GM18517 (cell line): Measurements from ENCODE around the gene SYNM.
A peak's percentile ranks its signal among the peaks of the same experiment; 100 is the strongest.

Source experiments
- ATAC-seq: cut with Tn5 transposase; IDR thresholded peaks from one replicate; pipeline ENCODE4 v1.9.1; 2021; ENCODE audit warnings: mild to moderate bottlenecking, moderate library complexity; ENCODE audit not compliant: unreplicated experiment

Gene SYNM

DNA sequence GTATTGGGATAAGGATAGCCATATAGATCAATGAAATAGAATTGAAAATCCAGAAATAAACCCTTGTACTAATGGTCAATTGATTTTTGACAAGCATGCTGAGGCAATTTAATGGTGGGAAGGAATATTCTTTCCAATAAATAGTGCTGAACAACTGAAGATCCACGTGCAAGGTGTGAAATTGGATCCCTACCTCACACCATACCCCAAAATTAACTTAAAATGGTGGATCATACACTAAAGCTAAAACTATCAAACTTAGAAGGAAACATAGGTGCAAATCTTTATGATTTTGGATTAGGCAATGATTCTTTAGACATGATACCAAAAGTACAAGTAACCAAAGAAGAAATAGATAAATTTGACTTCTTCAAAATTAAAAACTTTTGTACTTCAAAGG lies 22.1 kb upstream of the SYNM start:
- ATAC-seq, result no peak

DNA sequence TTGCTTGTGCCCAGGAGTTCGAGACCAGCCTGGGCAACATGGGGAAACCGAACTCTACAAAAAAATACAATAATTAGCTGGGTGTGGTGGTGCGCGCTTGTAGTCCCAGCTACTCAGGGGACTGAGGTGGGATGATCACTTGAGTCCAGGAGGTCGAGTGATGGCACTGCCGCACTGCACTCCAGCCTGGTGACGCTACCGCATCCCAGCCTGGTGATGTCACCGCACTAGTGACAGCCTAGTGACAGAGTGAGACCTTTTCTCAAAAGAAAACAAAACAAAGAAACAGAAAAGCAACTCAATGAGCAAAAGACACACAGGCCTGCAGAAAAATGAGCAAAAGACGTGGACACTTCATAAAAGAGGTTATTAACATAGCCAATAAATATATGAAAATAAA lies 19.9 kb upstream of the SYNM start:
- no peak for ATAC-seq

DNA sequence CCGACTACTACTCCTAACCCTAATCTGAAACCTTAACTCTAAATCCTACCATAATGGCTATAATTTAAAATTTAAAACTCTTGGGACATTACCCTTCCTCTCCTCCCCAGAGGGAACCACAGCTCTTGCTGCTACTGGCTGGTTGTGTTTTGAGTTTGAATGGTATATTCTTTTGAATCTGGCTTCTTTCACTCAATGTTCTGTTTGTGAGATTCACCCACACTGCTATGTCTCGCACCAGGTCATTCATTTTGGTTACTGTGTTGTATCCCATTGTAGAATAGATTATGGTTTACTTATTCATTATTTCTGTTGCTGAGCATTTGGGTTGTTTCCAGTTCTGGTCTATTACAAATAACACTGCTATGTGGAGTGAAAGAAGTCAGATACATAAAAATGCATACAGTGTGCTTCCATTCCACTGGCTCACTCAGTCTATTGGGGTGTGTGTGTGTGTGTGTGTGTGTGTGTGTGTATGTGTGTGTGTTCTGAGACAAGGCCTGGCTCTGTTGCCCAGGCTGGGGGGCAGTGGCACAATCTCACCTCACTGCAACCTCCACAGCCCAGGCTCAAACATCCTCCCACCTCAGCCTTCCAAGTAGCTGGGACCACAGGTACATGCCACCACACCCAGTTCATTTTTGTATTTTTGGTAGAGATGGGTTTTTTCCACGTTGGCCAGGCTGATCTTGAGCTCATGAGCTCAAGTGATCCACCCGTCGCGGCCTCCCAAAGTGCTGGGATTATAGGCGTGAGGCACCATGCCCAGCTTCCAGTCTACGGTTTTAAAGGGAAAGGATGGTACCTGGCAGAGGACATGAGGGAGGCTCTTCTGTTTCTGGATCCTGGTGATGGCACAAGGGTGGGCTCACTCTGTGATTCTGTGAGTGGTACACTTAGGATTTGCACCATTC lies 19.2 kb upstream of the SYNM start:
- ATAC-seq, result no peak

DNA sequence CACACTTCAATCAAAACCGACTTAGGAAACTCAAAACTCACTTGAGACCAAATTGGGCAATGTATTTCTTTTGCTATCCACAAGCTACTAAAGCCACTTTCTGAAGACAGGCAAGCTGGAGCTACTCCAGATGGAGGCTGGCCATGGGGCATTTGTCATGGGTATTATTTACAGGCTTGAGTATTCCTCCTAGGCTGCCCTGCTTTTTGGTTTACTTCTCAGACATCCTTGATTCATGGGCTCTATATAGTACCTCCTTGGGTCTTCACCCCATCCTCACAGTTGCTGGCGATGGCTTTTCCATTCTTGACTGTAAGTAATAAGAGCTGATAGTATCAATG lies 18.6 kb upstream of the SYNM start:
- no peak for ATAC-seq

DNA sequence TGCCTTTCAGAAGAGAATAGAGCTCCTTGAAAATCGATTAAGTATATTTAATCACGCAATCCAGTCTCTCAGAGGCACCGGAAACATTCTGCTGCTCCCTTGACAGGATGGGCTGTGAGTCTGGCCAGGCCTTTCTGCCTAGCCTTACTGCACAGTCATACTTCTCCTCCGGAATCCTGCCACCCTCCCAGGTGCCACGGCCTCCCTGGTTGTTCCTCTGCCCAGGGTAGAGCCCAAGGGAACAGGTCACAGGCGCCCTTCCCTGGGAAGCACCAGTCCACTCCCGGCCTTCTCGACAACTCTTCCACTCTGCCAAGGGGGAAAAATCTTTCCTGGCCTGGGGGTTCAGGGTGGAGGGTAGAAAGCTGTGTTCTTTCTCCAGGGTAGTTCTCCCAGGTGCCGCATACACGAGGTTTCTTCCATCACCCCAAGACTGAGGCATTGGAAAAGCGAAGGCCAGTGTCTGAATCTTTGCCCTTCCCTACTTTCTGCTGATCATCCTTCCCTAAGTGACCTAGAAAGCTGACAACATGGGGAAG lies 17.4 kb upstream of the SYNM start:
- no peak for ATAC-seq

DNA sequence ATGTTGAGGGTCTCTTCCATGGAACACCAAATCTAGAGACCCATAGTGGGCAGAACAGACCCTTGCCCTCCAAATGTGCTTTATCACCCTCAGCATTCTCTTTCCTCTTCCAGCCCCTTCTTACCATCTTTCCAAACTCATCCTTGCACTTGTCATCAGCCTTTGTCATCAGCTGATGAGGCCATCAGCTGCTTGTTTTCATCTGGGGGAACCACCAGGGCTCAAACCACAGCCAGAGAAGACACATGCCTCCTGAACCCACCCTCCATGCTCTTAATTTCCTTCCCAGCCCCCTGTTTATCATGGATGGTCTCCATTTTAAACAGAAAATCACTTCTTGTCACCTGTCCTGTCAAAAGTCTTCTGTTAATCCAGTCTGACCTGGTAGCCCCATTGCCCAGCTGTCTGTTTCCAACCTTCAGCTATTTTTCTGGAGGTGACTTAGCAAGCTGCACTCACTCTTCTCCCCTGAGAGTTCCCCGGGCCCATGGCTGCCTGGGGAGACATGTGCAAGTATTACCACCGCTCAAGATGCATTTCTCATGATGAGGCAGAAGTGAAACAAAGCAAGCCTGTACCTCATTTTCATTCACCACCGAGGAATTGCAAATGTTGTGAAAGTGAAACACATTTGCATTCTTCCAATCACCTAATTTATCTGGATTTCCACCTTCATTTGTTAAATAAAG lies 14.7 kb upstream of the SYNM start:
- ATAC-seq, result peak; percentile 100

DNA sequence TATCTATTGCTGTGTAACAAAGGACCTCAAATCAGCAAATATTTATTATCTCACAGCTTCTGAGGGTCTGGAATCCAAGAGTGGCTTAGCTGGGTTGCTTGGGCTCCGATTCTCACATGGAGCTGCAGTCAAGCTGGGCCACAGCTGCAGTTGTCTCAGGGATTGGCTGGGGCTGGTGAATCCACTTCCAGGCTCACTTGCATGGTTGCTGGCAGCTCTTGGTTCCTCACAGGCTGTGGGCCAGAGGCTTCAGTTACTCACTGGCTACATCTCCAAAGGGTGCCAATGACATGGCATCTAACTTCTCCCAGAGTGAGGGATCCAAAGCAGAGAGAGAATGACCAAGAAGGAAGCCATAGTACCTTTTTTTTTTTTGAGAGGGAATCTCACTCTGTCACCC lies 13.9 kb upstream of the SYNM start:
- ATAC-seq, result no peak

DNA sequence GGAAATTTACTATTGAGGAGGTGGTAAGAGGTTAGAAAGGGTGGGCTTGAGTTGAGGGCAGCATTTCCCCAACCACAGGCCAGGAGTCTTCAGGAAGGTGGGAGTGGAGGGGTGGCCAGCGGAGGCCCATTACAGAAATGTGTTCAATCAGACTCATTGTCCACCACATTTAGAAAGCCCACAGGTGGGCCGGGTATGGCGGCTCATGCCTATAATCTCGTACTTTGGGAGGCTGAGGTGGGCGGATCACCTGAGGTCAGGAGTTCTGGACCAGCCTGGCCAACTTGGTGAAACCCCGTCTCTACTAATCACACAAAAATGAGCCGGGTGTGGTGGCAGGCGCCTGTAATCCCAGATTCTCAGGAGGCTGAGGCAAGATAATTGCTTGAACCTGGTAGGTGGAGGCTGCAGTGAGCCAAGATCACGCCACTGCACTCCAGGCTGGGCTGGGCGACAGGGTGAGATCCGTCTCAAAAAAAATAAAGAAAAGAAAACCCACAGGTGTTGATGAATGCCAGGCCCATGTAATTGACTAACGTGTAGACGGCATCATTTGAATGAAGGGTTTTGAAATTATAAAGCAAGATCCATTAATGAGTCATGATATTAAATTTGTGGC lies 12.2 kb upstream of the SYNM start:
- no peak for ATAC-seq

DNA sequence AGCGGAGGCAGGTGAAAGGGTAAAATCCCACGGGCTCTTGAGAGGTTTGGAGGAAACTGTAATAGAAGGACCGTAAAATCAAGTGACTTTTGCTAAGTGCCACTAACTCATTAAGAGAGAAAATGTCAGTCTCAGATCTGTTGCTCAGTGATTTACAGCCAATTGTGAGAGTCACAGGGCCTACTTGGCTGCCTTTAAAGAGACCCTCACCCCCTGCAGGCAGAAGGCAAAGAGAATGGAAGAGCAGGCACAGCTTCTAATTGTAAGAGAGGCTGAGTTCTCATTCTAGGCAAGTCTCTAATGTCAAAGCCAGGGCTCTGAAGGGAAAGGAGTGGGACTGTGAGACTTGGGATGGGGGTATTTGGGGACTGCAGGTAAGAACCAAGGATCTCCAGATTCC lies 9.3 kb upstream of the SYNM start:
- ATAC-seq, result no peak

DNA sequence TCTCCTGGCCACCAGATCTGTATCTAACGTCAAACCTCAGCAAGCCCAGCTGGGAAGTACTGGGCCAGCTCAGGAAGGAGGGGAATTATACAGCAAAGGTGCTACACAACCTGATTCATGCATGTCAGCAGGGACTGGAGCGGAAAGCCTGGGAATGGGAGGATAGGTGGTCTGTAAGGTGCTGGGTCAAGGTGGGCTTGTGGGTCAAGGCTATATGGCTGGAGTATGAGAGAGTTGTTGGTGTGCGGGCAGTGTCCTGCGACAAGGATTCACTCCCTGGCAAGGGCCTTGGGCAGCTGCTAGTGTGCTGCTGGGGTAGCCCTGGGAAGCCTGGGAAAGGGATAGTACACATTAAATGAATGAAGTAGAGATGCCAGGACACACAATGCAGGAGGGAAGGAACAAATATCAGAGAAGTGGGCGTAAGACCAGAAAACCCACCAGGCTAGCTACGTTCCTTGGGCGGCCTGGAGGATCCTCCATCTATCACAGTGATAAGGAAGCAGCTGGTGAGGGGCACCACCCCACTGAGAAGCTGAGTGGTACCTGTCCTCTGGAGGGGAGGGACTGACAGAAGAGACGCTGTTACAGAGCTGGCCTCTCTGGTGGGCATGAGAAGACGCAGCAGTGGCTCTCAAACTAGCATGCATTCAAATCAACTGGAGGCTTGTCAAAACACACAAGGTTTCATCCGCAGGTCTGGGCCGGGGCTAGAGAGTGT lies 8.5 kb upstream of the SYNM start:
- ATAC-seq, result no peak

DNA sequence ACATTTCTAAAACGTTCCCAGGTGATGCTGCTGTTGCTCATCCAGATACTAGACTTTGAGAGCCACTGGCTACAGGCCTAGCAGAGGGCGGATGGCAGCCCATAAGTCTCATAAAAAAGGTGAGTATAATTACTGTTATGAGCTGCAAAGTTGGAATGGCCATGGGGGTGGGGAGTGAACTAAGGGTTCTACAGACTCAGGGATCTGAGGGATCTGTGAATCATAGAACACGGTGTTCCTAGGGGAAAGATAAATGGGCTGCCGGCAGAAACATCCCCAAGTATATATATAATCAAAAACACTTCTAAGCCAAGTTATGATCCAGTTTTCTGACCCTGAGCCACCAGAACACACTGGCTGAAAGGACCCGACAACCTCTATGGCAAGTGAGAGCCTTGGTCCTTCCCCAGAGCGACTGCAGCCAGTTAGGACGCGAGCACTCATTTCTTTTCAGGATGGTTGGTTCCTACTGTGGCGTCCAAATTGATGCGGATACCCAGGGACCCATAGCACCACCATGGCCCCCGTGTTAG lies 7.9 kb upstream of the SYNM start:
- no peak for ATAC-seq

DNA sequence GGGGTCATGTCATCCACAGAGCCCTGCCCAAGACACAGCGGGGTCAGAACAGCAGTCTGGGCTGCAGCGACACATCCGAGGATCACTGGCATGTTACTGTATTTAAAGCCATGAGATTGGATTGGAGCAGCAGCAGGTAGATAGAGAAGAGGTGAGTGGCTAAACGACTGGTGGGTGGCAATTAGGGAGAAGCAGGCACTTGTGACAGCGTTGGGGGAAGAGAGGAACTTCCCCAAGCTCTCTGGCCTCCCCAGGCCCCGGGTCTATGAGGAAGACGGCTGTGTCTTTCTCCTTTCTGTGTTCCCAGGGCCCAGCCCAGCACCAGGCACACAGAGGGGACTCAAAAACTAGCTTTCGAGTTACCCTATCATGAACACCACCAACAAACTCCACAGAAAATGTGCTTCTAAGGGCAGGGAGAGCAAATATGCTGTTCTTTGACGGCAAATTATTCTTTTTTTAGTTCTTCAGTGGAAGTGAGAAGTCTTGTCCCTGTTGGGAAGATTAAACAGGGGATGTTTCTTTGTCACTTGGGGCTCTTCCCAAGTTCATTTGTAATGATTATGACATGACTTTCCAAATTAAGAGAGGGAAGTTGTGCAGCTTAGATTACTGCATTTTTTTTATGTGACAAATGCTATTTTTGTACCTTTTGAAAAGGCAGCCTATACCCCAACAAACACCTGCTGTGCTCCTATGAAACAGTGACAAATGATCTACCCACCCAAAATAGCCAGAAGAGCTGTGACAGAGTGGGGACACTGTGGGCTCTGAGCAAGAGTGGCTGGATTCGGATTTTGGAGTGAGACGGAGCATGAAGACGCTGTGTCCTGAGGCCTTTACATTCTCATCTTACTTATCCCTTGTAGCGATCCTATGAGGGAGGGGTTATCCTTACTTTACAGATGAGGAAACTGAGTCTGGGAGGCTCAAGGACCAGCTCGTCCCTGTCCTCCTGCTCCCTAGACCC lies 7.2 kb upstream of the SYNM start:
- no peak for ATAC-seq

DNA sequence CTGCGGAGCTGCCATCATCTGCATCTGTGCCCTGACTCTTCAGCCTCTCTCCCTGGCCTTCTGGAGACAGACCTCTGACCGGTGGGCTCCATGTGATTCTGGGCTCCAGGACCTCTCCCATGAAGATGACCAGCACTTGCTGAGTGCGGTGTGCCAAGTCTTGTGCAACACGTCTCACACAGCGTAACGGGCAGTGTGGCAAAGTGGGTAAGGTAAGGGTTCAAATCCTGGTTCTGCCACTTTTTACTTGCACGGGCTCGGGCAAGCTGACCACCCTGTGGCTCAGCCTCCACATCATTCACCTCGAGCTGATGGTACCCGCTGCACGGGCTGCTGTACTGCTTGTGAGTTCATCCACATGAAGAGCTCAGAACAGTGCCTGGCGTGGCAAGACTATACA lies 6.5 kb upstream of the SYNM start:
- ATAC-seq, result no peak

DNA sequence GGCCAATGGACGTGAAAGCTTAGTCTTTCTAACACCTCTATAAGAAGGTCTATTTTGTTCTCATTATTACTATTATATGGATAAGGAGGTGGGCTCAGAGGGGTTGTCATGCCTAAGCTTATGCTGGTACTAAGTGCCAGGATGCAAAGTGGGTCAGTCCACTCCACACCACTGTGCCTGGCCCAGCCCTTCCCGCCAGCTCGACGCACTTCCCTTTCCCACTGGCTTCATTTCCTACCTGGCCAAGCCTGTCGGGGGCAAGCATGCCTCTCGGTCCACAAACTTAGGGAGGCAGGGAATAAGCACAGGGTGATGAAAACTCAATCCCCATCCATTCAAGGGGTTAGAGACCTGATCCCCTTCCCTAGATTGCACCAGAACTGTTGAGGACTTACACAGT lies 5.9 kb upstream of the SYNM start:
- no peak for ATAC-seq

DNA sequence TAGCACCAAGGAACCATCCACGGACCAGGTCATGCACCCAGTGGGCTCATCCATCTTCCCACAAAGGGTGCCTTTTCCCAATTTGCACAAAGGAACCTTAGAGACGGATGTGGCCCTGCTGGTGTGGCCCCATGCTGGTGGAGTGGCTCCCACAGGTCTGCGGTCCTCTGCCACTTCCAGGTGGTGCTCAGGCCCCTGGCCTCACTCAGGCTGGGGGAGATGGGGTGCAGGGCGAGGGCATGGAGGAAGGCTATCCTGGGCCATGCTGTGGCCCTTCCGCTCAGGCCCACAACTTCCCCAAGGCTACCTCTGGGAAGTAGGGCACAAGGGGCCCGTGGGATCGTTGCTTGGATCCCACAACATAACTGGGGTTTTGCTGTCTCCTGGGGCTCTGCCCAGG lies 5.2 kb upstream of the SYNM start:
- no peak for ATAC-seq

DNA sequence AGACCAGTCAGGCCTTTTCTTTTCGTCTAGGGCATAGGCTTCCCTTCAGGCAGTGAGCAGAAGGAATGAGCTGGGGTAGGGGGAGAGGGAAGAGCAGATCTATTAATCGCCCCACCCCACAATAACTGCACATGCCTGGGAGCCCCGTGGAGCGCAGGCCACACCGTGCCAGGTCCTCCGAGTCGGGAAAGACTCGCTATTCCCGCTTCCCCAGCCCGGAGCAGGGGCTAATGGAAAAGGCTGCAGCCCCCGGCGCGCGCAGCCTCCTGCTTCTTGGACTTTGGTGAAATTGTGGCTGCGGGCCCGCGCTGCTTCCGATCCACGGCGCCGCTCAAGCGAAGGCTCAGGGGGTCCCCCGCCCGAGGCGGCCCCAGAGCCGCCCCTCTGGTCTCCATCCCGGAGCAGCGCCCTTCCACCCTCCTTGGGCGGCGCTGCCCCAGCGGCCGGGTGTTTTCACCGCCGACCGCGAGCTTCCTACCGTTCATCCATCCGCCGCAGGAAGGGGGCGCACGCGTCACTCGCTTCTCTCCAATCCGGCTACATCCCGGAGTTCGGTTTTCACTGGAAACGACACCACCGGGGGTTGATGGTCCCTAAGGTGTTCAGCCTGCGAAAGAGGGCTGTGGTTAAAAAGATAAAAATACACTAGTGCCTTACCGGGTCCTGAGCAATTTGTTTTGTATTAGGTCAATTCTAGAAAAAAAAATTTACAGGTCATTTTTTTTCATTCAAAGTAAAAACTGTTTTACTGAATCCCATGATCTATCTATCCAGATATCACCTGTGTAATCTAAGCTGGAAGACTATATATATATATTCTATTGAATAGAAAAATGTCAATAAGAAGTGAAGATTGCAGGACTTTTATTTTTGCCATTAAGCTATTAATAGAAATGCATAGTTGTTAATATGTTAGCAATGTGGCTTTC lies 4.4 kb upstream of the SYNM start:
- no peak for ATAC-seq

DNA sequence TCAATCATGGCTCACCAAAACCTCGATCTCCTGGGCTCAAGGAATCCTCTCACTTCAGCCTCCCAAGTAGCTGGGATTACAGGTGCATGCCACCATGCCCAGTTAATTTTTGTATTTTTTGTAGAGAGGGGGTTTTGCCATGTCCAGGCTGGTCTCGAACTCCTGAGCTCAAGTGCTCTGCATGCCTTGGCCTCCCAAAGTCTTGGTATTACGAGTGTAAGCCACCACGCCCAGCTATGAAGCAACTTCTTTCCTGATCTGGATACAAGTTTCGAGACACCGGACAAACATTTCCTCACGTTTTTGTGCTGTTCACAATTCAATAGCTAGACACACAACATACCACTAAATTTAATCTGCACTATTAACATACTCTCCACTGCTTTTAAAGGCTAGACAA lies 3.4 kb upstream of the SYNM start:
- ATAC-seq, result no peak

DNA sequence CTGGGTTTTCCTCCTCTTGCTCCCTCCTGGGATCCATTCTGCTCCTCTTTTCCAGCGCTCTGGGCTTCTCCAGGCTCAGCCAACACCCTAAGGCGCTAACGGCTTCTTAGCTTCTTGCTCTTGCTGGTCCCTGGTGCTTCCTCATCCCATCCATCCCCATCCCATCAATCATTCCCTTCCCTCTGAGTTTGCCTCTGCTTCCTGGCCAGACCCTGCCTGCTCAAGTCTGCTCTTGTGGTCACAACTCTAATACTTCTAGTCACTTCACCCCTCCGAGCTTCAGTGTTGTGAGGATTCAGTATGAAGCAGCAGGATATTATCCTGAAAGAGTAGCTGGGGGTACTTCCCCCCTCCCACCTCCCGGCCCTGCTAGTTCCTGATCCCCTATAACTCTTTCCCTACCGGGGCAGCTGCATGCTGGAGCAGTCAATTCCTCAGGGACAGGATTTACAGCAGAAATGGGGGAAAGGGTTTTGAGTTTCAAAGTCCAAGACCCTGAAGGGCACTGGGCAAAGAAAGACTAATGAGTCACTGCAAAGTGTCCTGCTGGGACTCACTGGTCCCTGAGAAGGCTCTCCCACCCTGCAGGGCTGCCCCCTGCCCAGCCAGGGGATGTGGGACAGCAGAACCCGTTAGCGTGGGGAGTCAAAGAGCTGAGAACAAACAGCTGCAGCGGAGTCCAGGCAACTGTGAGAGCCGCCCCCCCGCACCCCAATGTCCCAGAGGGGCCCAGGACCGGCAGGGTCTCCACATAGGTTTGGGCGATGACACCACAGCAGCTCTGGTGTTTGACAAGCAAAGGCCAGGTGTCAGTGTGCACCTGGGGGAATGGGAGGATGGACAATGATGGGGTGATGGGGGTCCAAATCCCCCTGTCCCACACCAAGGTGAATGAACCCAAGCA lies 2.3 kb upstream of the SYNM start:
- ATAC-seq, result no peak
